Stimulated activated CD8-positive, alpha-beta memory T cell treated with anti-CD3 and anti-CD28 coated beads, Interleukin-12 subunit alpha, Interleukin-12 subunit beta, amount 100 ng/mL, for 4 hours (primary cell): ENCODE data around the gene LUC7L2.
"Not testable (repeated sequence)": the region's sequence is repeated elsewhere in the genome, so short reads cannot be mapped to it uniquely, and the experiment has no call there.

Experiments
- DNase-seq: peaks from one replicate; pipeline ENCODE4 v3.0.0-alpha.2; 2020; ENCODE audit warnings: low read depth

LUC7L2 gene

GRCh38 chr7:139359366-139360209, at the start of gene LUC7L2:
Gene LUC7L2, plus strand, starts transcription at chr7:139359894. Its CDS starts 368 bp downstream, at chr7:139360262.
- peak; percentile 99 for DNase-seq

GRCh38 chr7:139317939-139318505, 41.7 kb upstream of the LUC7L2 start:
- DNase-seq, result no peak

GRCh38 chr7:139321071-139321745, 38.5 kb upstream of the LUC7L2 start:
- no peak for DNase-seq

GRCh38 chr7:139324709-139325108, 35.0 kb upstream of the LUC7L2 start:
- DNase-seq, result not testable (repeated sequence)

GRCh38 chr7:139328375-139328774, 31.3 kb upstream of the LUC7L2 start:
- no peak for DNase-seq

- no peak for DNase-seq
Measured at GRCh38 chr7:139329119-139329518, 30.6 kb upstream of the LUC7L2 start.

GRCh38 chr7:139330333-139331030, 29.2 kb upstream of the LUC7L2 start:
- DNase-seq, result no peak

GRCh38 chr7:139332697-139333359, 26.9 kb upstream of the LUC7L2 start:
- DNase-seq, result no peak

- DNase-seq, result not testable (repeated sequence)
Measured at GRCh38 chr7:139333443-139333842, 26.3 kb upstream of the LUC7L2 start.

- no peak for DNase-seq
Measured at GRCh38 chr7:139334399-139335150, 25.1 kb upstream of the LUC7L2 start.

GRCh38 chr7:139339025-139339424, 20.7 kb upstream of the LUC7L2 start:
- no peak for DNase-seq

- DNase-seq, result no peak
Measured at GRCh38 chr7:139339698-139340036, 20.0 kb upstream of the LUC7L2 start.

- peak; percentile 94 for DNase-seq
Measured at GRCh38 chr7:139340037-139340807, 19.5 kb upstream of the LUC7L2 start.

GRCh38 chr7:139340808-139341057, 19.0 kb upstream of the LUC7L2 start:
- no peak for DNase-seq

- DNase-seq, result peak; percentile 72
Measured at GRCh38 chr7:139341058-139341775, 18.5 kb upstream of the LUC7L2 start, which contains the start of gene FMC1. Gene FMC1, plus strand, starts transcription at chr7:139341337. Its CDS starts 48 bp downstream, at chr7:139341385.

GRCh38 chr7:139341776-139342226, 17.9 kb upstream of the LUC7L2 start:
- no peak for DNase-seq

- no peak for DNase-seq
Measured at GRCh38 chr7:139345042-139345441, 14.7 kb upstream of the LUC7L2 start.

GRCh38 chr7:139351027-139351426, 8.7 kb upstream of the LUC7L2 start:
- no peak for DNase-seq

GRCh38 chr7:139354729-139355128, 5.0 kb upstream of the LUC7L2 start:
- DNase-seq, result no peak

GRCh38 chr7:139355320-139355719, 4.4 kb upstream of the LUC7L2 start:
- DNase-seq, result no peak
